GM12878 (cell line): ENCODE data around the gene ACACA.

Experiments
- CHD1 ChIP-seq: IDR thresholded peaks from 2 replicates; pipeline ENCODE4 v1.6.1; 2012; ENCODE audit warnings: low read depth, low read length, improper control_type of control experiment
- EP300 ChIP-seq, 2 experiments: fragments of 150-350 bp in 1 of 2; IDR thresholded peaks; 2 replicates each; pipeline ENCODE4 v1.6.1; 2011 to 2012; ENCODE audit warnings: low read depth in 2 of 2, low read length in 2 of 2, borderline replicate concordance in 1 of 2, improper control_type of control experiment in 1 of 2, inconsistent platforms in 1 of 2; ENCODE audit not compliant: control insufficient read depth in 1 of 2
- MXI1 ChIP-seq: fragments of 150-350 bp; IDR thresholded peaks from 2 replicates; pipeline ENCODE4 v1.6.1; 2011; ENCODE audit warnings: low read depth, mild to moderate bottlenecking, inconsistent platforms, low read length, improper control_type of control experiment
- NRF1 ChIP-seq: conservative IDR thresholded peaks from 2 replicates; pipeline ENCODE4 v1.6.1; 2011; ENCODE audit warnings: mild to moderate bottlenecking, low read depth, low read length, improper control_type of control experiment
- PBX3 ChIP-seq: IDR thresholded peaks from 2 replicates; pipeline ENCODE4 v1.6.1; 2011; ENCODE audit warnings: mild to moderate bottlenecking, low read depth, low read length, moderate library complexity; ENCODE audit not compliant: insufficient replicate concordance
- POLR2AphosphoS2 ChIP-seq: IDR thresholded peaks from 2 replicates; pipeline ENCODE4 v1.6.1; 2011; ENCODE audit warnings: low read depth, mild to moderate bottlenecking, low read length, improper control_type of control experiment, moderate library complexity
- RAD21 ChIP-seq: IDR thresholded peaks from 2 replicates; pipeline ENCODE4 v1.6.1; 2011; ENCODE audit warnings: mild to moderate bottlenecking, low read depth, low read length, moderate library complexity; ENCODE audit not compliant: insufficient read depth
- RB1 ChIP-seq: fragments of 450-650 bp; formaldehyde crosslinking; IDR thresholded peaks from 2 replicates; pipeline ENCODE4 v1.6.1; 2017; ENCODE audit warnings: mild to moderate bottlenecking, borderline replicate concordance
- RCOR1 ChIP-seq: conservative IDR thresholded peaks from 2 replicates; pipeline ENCODE4 v1.6.1; 2012; ENCODE audit warnings: low read depth, low read length, improper control_type of control experiment
- RFX5 ChIP-seq: IDR thresholded peaks from 2 replicates; pipeline ENCODE4 v1.6.1; 2011; ENCODE audit warnings: low read depth, low read length, improper control_type of control experiment
- SMAD1 ChIP-seq: fragments of 450-650 bp; IDR thresholded peaks from 2 replicates; pipeline ENCODE4 v1.6.1; 2018; ENCODE audit warnings: mild to moderate bottlenecking, low read depth; ENCODE audit not compliant: partially characterized antibody
- TF ChIP-seq, protein P1 (sequence below): fragments of 450-650 bp; IDR thresholded peaks from 2 replicates; pipeline ENCODE4 v1.6.1; 2016; ENCODE audit warnings: mild to moderate bottlenecking
- TF ChIP-seq, protein P2 (sequence below), 3 experiments: IDR thresholded peaks in 2 of 3; conservative IDR thresholded peaks in 1 of 3; 2 replicates each; pipeline ENCODE4 v1.5.1; 2011; ENCODE audit warnings: low read depth in 3 of 3, low read length in 3 of 3, mild to moderate bottlenecking in 3 of 3, control low read depth in 2 of 3, moderate library complexity in 2 of 3, inconsistent platforms in 1 of 3, mixed read lengths in 1 of 3; ENCODE audit not compliant: control insufficient read depth in 2 of 3, insufficient read depth in 1 of 3; ENCODE audit errors: extremely low read depth in 1 of 3

DNA sequence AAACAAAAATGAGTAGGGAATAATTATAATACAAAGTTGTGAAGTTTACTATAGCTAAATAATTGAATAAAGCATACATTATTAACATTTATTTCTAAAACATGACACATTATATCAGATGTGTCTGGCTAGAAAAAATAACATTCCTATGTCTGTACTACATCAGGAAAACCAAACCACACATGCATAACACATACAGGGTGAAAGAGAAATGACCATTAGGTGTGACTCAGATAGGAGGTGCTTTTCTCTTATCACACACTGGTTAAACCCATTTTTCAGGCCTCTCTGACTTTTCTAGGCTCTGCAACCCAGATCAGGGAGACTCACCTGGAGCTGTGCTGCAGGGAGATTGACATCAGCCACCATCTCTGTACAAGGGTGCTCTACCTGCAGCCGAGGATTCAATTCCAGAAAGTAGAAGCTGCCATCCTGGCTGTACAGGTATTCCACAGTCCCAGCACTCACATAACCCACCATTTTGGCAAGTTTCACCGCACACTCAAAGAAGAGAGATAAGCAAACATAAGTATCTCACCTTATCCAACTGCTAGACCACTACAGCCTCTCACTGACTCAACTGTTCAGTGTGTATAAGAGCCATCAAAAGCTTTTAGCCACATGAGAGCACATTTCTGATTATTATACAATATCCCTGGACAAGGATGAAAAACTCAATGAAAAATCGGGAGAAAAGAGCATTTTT, 147.5 kb downstream of the ACACA start:
- TF ChIP-seq MXI1 = no peak
- TF ChIP-seq RAD21 = no peak
- no peak for TF ChIP-seq RCOR1
- TF ChIP-seq, protein P1, sequence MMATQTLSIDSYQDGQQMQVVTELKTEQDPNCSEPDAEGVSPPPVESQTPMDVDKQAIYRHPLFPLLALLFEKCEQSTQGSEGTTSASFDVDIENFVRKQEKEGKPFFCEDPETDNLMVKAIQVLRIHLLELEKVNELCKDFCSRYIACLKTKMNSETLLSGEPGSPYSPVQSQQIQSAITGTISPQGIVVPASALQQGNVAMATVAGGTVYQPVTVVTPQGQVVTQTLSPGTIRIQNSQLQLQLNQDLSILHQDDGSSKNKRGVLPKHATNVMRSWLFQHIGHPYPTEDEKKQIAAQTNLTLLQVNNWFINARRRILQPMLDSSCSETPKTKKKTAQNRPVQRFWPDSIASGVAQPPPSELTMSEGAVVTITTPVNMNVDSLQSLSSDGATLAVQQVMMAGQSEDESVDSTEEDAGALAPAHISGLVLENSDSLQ = no peak
- TF ChIP-seq SMAD1 = no peak
- TF ChIP-seq RB1 = no peak
- no peak for TF ChIP-seq CHD1
- TF ChIP-seq NRF1 = no peak
- TF ChIP-seq, protein P2, sequence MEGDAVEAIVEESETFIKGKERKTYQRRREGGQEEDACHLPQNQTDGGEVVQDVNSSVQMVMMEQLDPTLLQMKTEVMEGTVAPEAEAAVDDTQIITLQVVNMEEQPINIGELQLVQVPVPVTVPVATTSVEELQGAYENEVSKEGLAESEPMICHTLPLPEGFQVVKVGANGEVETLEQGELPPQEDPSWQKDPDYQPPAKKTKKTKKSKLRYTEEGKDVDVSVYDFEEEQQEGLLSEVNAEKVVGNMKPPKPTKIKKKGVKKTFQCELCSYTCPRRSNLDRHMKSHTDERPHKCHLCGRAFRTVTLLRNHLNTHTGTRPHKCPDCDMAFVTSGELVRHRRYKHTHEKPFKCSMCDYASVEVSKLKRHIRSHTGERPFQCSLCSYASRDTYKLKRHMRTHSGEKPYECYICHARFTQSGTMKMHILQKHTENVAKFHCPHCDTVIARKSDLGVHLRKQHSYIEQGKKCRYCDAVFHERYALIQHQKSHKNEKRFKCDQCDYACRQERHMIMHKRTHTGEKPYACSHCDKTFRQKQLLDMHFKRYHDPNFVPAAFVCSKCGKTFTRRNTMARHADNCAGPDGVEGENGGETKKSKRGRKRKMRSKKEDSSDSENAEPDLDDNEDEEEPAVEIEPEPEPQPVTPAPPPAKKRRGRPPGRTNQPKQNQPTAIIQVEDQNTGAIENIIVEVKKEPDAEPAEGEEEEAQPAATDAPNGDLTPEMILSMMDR (IDR thresholded peaks at IDR 0.05 in 2 of 3, conservative IDR thresholded peaks at IDR 0.05 in 1 of 3; ENCODE audit: control insufficient read depth in 2 of 3, extremely low read depth in 1 of 3, insufficient read depth in 1 of 3, low read depth in 3 of 3, low read length in 3 of 3) = no peak
- no peak for TF ChIP-seq POLR2AphosphoS2
- no peak for TF ChIP-seq PBX3
- TF ChIP-seq EP300 (IDR thresholded peaks at IDR 0.05; ENCODE audit: borderline replicate concordance in 1 of 2, control insufficient read depth in 1 of 2, low read depth in 2 of 2, low read length in 2 of 2) = no peak
- no peak for TF ChIP-seq RFX5
